HCT116 (cell line): ENCODE data around the gene CIBAR2. TPM values are rescaled to one million over a fixed set of nuclear protein-coding genes. Genes with fewer than 3 reads are reported as not detected.

Source experiments
- ATAC-seq: fragments of 200-7000 bp; cut with Tn5 transposase; 2 replicates; pipeline ENCODE4 v1.9.1; 2020; ENCODE audit warnings: mild to moderate bottlenecking, moderate library complexity
- BruUV-seq: library from RNA; stranded (reverse); fragments of 400-500 nt; replicated peaks from 2 replicates; lab custom pipeline; 2021; lab: Mats Ljungman, UMichigan
- CTCF ChIA-PET: fragments of 300-600 bp; sonication (Branson Sonifier 250); formaldehyde crosslinking; loops from one replicate; lab custom pipeline; 2021; ENCODE audit warnings: antibody characterized with exemption; lab: Charles Lee
- POLR2A ChIA-PET: fragments of 300-600, 350-600 bp; sonication (Branson Sonifier 250); formaldehyde crosslinking; loops from one replicate; lab custom pipeline; 2021; ENCODE audit warnings: antibody characterized with exemption; lab: Charles Lee
- RAD21 ChIA-PET, 2 experiments: fragments of 300-600 bp; sonication (Branson Sonifier 250); formaldehyde crosslinking; loops; one replicate each; lab custom pipeline; 2023; ENCODE audit warnings: low total read pairs in 2 of 2; ENCODE audit not compliant: uncharacterized antibody in 2 of 2, unreplicated experiment in 2 of 2, low non-redundant PET in 1 of 2; lab: Charles Lee
- DNase-seq: peaks from one replicate; pipeline ENCODE4 v3.0.0-alpha.2; 2010; ENCODE audit warnings: low read depth, low spot score
- H2AFZ ChIP-seq: fragments of 200-600 bp; shearing (Covaris generic), sonication (generic); 2 replicates; pipeline ENCODE4 v1.6.1; 2017; ENCODE audit warnings: low read depth, mixed run types, mixed read lengths, antibody characterized with exemption, low read length; ENCODE audit not compliant: poor library complexity, severe bottlenecking
- H3K27ac ChIP-seq: 2 replicates; pipeline ENCODE4 v1.5.1; 2012; ENCODE audit warnings: low read depth, low read length
- H3K27me3 ChIP-seq: fragments of 200-600 bp; sonication (generic); 2 replicates; pipeline ENCODE4 v1.6.1; 2016; ENCODE audit warnings: mixed run types, low read length, mixed read lengths; ENCODE audit not compliant: insufficient read depth
- H3K36me3 ChIP-seq, 2 experiments: fragments of 200-500 bp in 1 of 2; fragments of 200-600 bp in 1 of 2; sonication (Bioruptor generic) in 1 of 2; sonication (generic) in 1 of 2; 2 replicates each; pipeline versions ENCODE4 v1.5.1 to v1.6.1; 2014 to 2016; ENCODE audit warnings: low read length in 2 of 2, inconsistent platforms in 1 of 2, mixed read lengths in 1 of 2, mixed run types in 1 of 2; ENCODE audit not compliant: insufficient read depth in 2 of 2, control insufficient read depth in 1 of 2
- H3K4me1 ChIP-seq, 2 experiments: fragments of 200-600 bp in 1 of 2; sonication (generic) in 1 of 2; 2 replicates each; pipeline versions ENCODE4 v1.5.1 to v1.6.1; 2012 to 2017; ENCODE audit warnings: low read length in 2 of 2, inconsistent platforms in 1 of 2, mild to moderate bottlenecking in 1 of 2, mixed read lengths in 1 of 2, mixed run types in 1 of 2, moderate library complexity in 1 of 2; ENCODE audit not compliant: insufficient read depth in 2 of 2, control insufficient read depth in 1 of 2
- H3K4me2 ChIP-seq: fragments of 200-600 bp; sonication (generic); 2 replicates; pipeline ENCODE4 v1.6.1; 2017; ENCODE audit warnings: mixed run types, low read length, mixed read lengths
- H3K4me3 ChIP-seq, 2 experiments: fragments of 200-600 bp in 1 of 2; sonication (generic) in 1 of 2; replicated peaks in 1 of 2; 2 replicates each; pipeline ENCODE4 v1.5.1; 2011 to 2016; ENCODE audit warnings: low read length in 2 of 2, control low read depth in 1 of 2, low read depth in 1 of 2, mild to moderate bottlenecking in 1 of 2, mixed read lengths in 1 of 2, mixed run types in 1 of 2
- H3K79me2 ChIP-seq: fragments of 200-600 bp; sonication (generic); 2 replicates; pipeline ENCODE4 v1.6.1; 2017; ENCODE audit warnings: mild to moderate bottlenecking, mixed run types, low read length, moderate library complexity, mixed read lengths; ENCODE audit not compliant: insufficient read depth
- H3K9ac ChIP-seq: fragments of 200-600 bp; sonication (generic); 2 replicates; pipeline ENCODE4 v1.6.1; 2016; ENCODE audit warnings: low read length, mixed read lengths
- H3K9me2 ChIP-seq: fragments of 200-600 bp; sonication (generic), shearing (Covaris generic); 2 replicates; pipeline ENCODE4 v1.6.1; 2017; ENCODE audit warnings: mixed run types, mild to moderate bottlenecking, moderate library complexity; ENCODE audit not compliant: insufficient read depth
- H3K9me3 ChIP-seq, 2 experiments: fragments of 200-500 bp in 1 of 2; fragments of 200-600 bp in 1 of 2; sonication (Bioruptor generic) in 1 of 2; sonication (generic) in 1 of 2; 2 replicates each; pipeline ENCODE4 v1.6.1; 2014 to 2017; ENCODE audit warnings: low read length in 2 of 2, mixed read lengths in 2 of 2, inconsistent platforms in 1 of 2, low read depth in 1 of 2, mild to moderate bottlenecking in 1 of 2, mixed run types in 1 of 2, moderate library complexity in 1 of 2; ENCODE audit not compliant: control insufficient read depth in 1 of 2, insufficient read depth in 1 of 2
- H4K20me1 ChIP-seq: fragments of 200-600 bp; sonication (generic), shearing (Covaris generic); 2 replicates; pipeline ENCODE4 v1.6.1; 2017; ENCODE audit warnings: mixed run types, mild to moderate bottlenecking, moderate library complexity; ENCODE audit not compliant: insufficient read depth
- CEBPB ChIP-seq: IDR thresholded peaks from 2 replicates; pipeline ENCODE4 v1.6.1; 2012; ENCODE audit warnings: low read depth
- EGR1 ChIP-seq: IDR thresholded peaks from 2 replicates; pipeline ENCODE4 v1.6.1; 2012; ENCODE audit warnings: low read depth
- ELF1 ChIP-seq: IDR thresholded peaks from 2 replicates; pipeline ENCODE4 v1.6.1; 2012; ENCODE audit warnings: low read depth, borderline replicate concordance
- EZH2 ChIP-seq: fragments of 200-600 bp; sonication (generic); IDR thresholded peaks from 2 replicates; pipeline ENCODE4 v1.6.1; 2017; ENCODE audit warnings: antibody characterized with exemption, mixed run types
- EZH2phosphoT487 ChIP-seq: fragments of 200-600 bp; IDR thresholded peaks from 2 replicates; pipeline ENCODE4 v1.6.1; 2018; ENCODE audit warnings: antibody characterized with exemption, borderline replicate concordance
- FOSL1 ChIP-seq: IDR thresholded peaks from 2 replicates; pipeline ENCODE4 v1.6.1; 2012; ENCODE audit warnings: low read depth
- POLR2AphosphoS5 ChIP-seq: IDR thresholded peaks from 2 replicates; pipeline ENCODE4 v1.6.1; 2011; ENCODE audit warnings: mild to moderate bottlenecking, low read depth, low read length, moderate library complexity
- SIN3A ChIP-seq: IDR thresholded peaks from 2 replicates; pipeline ENCODE4 v1.6.1; 2012; ENCODE audit warnings: low read depth
- SP1 ChIP-seq: IDR thresholded peaks from 2 replicates; pipeline ENCODE4 v1.6.1; 2012; ENCODE audit warnings: low read depth
- SRF ChIP-seq: IDR thresholded peaks from 2 replicates; pipeline ENCODE4 v1.6.1; 2012; ENCODE audit warnings: low read depth
- YY1 ChIP-seq: IDR thresholded peaks from 2 replicates; pipeline ENCODE4 v1.6.1; 2011; ENCODE audit warnings: low read length, low read depth, moderate library complexity, mild to moderate bottlenecking; ENCODE audit not compliant: insufficient replicate concordance; ENCODE audit errors: extremely low read depth
- ZFX ChIP-seq: fragments of 450-650 bp; IDR thresholded peaks from 2 replicates; pipeline ENCODE4 v1.6.1; 2017
- ZNF274 ChIP-seq: fragments of 200-500 bp; sonication (Bioruptor generic); IDR thresholded peaks from 2 replicates; pipeline ENCODE4 v1.6.1; 2014; ENCODE audit warnings: mild to moderate bottlenecking, low read depth, low read length, inconsistent platforms
- intact Hi-C: fragments of 100-400 bp; cut with micrococcal nuclease; formaldehyde crosslinking; loops from 2 replicates; pipeline ENCODE4 v1.10.0; 2022
- total RNA-seq: library from RNA; stranded (reverse); gene quantifications from one replicate; pipeline ENCODE4 v1.2.1, GENCODE V29; 2021; ENCODE audit not compliant: unreplicated experiment
- TF ChIP-seq, protein P1 (sequence below): IDR thresholded peaks from 2 replicates; pipeline ENCODE4 v1.6.1; 2012
- TF ChIP-seq, protein P2 (sequence below), 3 experiments: fragments of 200-600 bp in 1 of 3; sonication (generic) in 1 of 3; IDR thresholded peaks in 2 of 3; conservative IDR thresholded peaks in 1 of 3; 2 replicates each; pipeline ENCODE4 v1.5.1; 2012 to 2017; ENCODE audit warnings: low read depth in 2 of 3, low read length in 2 of 3, antibody characterized with exemption in 1 of 3, borderline replicate concordance in 1 of 3, control low read depth in 1 of 3, mild to moderate bottlenecking in 1 of 3, mixed read lengths in 1 of 3, mixed run types in 1 of 3, moderate library complexity in 1 of 3; ENCODE audit not compliant: insufficient read depth in 1 of 3
- TF ChIP-seq, protein P3 (sequence below): IDR thresholded peaks from 2 replicates; pipeline ENCODE4 v1.6.1; 2011; ENCODE audit warnings: mild to moderate bottlenecking, low read length, moderate library complexity; ENCODE audit not compliant: insufficient replicate concordance; ENCODE audit errors: extremely low read depth

Gene CIBAR2
- total RNA-seq, 1 experiment from 2014 or later: 0.27 TPM

DNA sequence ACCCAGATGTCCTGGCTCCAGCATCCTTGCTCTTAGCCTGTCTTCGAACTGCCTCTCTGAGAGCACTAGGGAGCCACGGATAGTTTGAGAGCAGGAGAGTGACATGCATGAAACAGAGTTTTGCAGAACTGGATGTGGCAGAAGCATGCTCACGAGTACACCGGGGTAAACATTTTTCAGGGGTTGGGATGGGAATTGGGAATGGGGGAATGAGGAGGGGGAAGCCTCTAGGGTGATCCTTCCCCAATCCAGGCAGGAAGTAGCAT is 34.2 kb upstream of the CIBAR2 start:
- TF ChIP-seq ZNF274 (no peak), ZFX (no peak), CEBPB (no peak), FOSL1 (no peak), SP1 (no peak), POLR2AphosphoS5 (no peak), EGR1 (no peak), EZH2 (no peak), SIN3A (no peak)
- Histone ChIP-seq H3K9ac (no peak overlapping the region), H4K20me1 (no peaks in the 10 kb centered on the region), H3K9me3 (no peaks in the 10 kb centered on the region), H3K4me2 (no peak overlapping the region), H3K36me3 (no peaks in the 10 kb centered on the region), H3K4me3 (no peak overlapping the region), H3K9me2 (no peaks in the 10 kb centered on the region), H2AFZ (no peak overlapping the region), H3K4me1 (peaks cover 4% of the 10 kb centered on the region in 2 experiments; a peak in 3 of 4 replicates), H3K79me2 (no peaks in the 10 kb centered on the region), H3K27ac (no peak overlapping the region), H3K27me3 (no peaks in the 10 kb centered on the region)
- DNase-seq: no peak
- intact Hi-C loops: no loop called here
- ChIA-PET RAD21 (no interaction called here), CTCF (no interaction called here), POLR2A (no interaction called here)
- BruUV-seq: no TSS peak
- no peak for ATAC-seq

DNA sequence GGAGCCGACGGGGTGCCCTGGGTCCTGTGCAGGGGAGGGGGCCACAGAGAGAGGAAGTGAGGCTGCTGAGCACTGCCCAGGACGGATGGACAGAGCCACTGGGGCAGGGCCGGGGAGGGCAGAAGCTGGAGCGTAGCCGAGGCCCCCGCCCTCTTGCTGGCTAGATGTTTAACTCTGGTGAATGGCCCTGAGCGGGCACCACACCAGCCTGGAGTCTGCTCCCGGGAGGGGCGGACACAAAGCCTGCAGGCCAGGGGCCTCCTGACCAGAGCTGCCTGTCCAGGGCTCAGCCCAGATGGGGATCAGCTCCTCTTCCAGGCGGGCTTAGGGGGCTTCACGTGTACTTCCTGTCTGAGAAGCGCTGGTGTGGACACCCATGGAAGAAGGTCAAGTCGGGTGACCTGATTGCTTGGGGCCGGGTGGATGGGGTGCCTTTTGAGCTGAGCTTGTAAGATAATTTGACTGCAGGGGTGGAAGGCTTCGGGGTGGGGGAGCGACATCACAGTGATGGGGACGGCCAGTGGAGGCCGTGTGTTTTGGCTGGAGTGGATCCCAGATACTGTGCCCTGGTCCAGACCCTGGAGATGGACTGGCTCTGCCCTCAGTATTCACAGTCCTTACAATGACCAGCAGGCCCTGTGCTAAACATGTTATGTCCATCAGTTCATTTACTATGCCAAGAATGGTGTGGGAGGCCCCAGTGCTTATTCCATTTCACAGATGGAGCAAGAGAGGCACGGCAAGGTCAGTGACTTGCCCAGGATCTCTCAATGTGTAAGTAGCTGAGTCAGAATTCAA is 33.7 kb upstream of the CIBAR2 start:
- BruUV-seq: no TSS peak
- CTCF ChIA-PET: interaction anchor here (1.1 to 1.2 kb wide), 2 partner anchors 15 to 31 kb away, joined by 3 to 4 read pairs; no protein-coding TSS in a partner anchor
- no peaks in the 10 kb centered on the region for H3K79me2 ChIP-seq
- no peak overlapping the region for H3K4me3 ChIP-seq
- H3K4me1 ChIP-seq: no peaks in the 10 kb centered on the region
- ATAC-seq: no peak
- H4K20me1 ChIP-seq: no peaks in the 10 kb centered on the region
- H3K27ac ChIP-seq: no peak overlapping the region
- no peak overlapping the region for H2AFZ ChIP-seq
- no peak overlapping the region for H3K9ac ChIP-seq
- RAD21 ChIA-PET: no interaction called here
- no peaks in the 10 kb centered on the region for H3K9me3 ChIP-seq
- intact Hi-C loops: no loop called here
- DNase-seq: no peak
- H3K4me2 ChIP-seq: no peak overlapping the region
- H3K9me2 ChIP-seq: no peaks in the 10 kb centered on the region
- no peaks in the 10 kb centered on the region for H3K27me3 ChIP-seq
- POLR2A ChIA-PET: no interaction called here
- no peaks in the 10 kb centered on the region for H3K36me3 ChIP-seq
- TF ChIP-seq EZH2 (no peak), ELF1 (no peak), YY1 (no peak), FOSL1 (no peak), EGR1 (no peak), SP1 (no peak), CEBPB (no peak), SRF (no peak), EZH2phosphoT487 (no peak)
- TF ChIP-seq, protein P1, sequence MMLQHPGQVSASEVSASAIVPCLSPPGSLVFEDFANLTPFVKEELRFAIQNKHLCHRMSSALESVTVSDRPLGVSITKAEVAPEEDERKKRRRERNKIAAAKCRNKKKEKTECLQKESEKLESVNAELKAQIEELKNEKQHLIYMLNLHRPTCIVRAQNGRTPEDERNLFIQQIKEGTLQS: no peak
- TF ChIP-seq, protein P2, sequence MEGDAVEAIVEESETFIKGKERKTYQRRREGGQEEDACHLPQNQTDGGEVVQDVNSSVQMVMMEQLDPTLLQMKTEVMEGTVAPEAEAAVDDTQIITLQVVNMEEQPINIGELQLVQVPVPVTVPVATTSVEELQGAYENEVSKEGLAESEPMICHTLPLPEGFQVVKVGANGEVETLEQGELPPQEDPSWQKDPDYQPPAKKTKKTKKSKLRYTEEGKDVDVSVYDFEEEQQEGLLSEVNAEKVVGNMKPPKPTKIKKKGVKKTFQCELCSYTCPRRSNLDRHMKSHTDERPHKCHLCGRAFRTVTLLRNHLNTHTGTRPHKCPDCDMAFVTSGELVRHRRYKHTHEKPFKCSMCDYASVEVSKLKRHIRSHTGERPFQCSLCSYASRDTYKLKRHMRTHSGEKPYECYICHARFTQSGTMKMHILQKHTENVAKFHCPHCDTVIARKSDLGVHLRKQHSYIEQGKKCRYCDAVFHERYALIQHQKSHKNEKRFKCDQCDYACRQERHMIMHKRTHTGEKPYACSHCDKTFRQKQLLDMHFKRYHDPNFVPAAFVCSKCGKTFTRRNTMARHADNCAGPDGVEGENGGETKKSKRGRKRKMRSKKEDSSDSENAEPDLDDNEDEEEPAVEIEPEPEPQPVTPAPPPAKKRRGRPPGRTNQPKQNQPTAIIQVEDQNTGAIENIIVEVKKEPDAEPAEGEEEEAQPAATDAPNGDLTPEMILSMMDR (IDR thresholded peaks at IDR 0.05 in 2 of 3, conservative IDR thresholded peaks at IDR 0.05 in 1 of 3; ENCODE audit: borderline replicate concordance in 1 of 3, insufficient read depth in 1 of 3, low read depth in 2 of 3, low read length in 2 of 3): no peak
- TF ChIP-seq, protein P3, sequence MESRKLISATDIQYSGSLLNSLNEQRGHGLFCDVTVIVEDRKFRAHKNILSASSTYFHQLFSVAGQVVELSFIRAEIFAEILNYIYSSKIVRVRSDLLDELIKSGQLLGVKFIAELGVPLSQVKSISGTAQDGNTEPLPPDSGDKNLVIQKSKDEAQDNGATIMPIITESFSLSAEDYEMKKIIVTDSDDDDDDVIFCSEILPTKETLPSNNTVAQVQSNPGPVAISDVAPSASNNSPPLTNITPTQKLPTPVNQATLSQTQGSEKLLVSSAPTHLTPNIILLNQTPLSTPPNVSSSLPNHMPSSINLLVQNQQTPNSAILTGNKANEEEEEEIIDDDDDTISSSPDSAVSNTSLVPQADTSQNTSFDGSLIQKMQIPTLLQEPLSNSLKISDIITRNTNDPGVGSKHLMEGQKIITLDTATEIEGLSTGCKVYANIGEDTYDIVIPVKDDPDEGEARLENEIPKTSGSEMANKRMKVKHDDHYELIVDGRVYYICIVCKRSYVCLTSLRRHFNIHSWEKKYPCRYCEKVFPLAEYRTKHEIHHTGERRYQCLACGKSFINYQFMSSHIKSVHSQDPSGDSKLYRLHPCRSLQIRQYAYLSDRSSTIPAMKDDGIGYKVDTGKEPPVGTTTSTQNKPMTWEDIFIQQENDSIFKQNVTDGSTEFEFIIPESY: no peak
